ENCODE measurements around the gene NPNT. TPM values are rescaled to one million over a fixed set of nuclear protein-coding genes. Genes with fewer than 3 reads are reported as not detected.

NPNT gene
- total RNA-seq, 1 donor from 2014 or later: 110 TPM

GRCh38 chr4:105917171-105917685 is 22.0 kb downstream of the NPNT start:
- DNase-seq: no peak

- DNase-seq: no peak
Observed at GRCh38 chr4:105921301-105921700, 26.0 kb downstream of the NPNT start.

GRCh38 chr4:105923497-105924238 is 28.4 kb downstream of the NPNT start:
- peak; percentile 11 for DNase-seq

DNA sequence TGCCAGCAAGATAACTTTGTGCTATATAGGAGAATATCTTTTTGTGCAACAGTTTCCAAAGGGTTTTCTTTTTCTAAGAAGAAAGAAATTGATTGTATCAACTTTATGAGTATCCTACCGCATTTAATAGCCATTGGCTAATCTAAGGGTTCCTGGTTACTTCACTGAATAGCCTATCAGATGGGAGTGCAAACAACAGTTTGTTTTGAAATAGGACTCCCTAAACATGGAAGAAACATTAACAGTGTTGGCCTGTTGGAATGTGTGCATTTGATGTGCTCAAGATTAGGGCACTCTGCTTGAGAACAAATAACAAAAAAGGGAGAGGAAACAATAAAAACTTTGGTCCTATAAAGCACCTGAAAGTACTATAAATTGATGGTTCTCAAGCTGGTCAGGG is 29.1 kb downstream of the NPNT start:
- DNase-seq: no peak

DNA sequence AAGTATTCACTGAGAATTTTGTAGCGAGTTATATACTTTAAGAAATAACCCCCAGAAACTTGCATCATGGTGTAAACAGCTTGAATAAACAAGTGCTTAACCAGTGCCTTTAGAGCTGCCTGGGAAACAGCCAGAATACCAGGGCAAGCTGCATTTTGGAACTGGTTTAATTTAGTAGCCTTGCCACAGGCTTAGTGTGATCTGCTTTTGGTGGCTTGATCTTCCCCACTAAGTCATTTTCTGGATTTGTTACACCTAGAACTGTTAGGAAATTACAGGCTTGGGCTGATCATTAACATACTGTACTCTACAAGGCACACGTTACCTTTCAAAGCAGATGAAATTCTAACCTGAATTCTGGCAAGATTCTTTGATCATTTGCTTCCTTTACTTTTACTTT is 35.4 kb downstream of the NPNT start:
- no peak for DNase-seq

- no peak for DNase-seq
Observed at GRCh38 chr4:105933083-105933482, 37.8 kb downstream of the NPNT start.

DNA sequence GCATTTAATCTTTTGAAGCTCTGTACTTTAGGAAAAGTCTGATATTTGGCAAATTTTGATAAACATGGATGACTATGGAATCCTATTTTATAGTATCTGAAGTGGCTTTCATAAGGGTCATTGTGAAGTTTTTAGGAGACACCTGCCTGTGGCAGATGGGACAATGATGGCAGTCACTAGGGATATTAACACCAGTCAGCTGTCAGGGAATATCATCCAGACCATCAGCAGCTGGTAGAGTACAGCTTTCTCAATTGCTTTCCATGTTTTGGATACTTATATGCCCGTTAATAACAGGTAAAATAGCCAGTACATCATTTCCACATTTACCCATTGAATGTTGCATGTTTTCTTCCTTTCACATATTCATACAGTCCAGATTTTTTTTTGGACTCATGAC is 39.1 kb downstream of the NPNT start:
- peak; percentile 64 for DNase-seq

- DNase-seq: peak; percentile 47
Observed at GRCh38 chr4:105936901-105937300, 41.6 kb downstream of the NPNT start.

GRCh38 chr4:105937759-105938158 is 42.5 kb downstream of the NPNT start:
- no peak for DNase-seq

GRCh38 chr4:105943234-105943633 is 48.0 kb downstream of the NPNT start:
- no peak for DNase-seq

GRCh38 chr4:105944540-105944939 is 49.3 kb downstream of the NPNT start:
- peak; percentile 61 for DNase-seq

- DNase-seq: no peak
Observed at GRCh38 chr4:105946771-105947170, 51.5 kb downstream of the NPNT start.

DNA sequence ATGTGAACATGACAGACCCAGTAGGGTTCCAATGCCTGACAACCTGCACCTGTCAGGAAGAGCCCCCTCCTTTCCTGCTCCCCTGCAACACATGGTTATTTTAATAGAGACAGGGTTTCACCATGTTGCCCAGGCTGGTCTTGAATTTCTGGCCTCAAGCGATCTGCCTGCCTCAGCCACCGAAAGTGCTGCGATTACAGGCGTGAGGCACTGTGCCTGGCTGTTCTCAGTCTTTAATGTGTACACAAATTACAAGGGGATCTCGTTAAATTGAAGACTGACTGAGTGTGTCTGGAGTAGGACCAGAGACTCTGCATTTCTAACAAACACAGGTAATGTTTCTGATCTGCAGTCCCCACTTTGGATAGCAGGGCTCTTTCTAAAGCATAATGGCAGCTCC is 55.4 kb downstream of the NPNT start:
- no peak for DNase-seq

DNA sequence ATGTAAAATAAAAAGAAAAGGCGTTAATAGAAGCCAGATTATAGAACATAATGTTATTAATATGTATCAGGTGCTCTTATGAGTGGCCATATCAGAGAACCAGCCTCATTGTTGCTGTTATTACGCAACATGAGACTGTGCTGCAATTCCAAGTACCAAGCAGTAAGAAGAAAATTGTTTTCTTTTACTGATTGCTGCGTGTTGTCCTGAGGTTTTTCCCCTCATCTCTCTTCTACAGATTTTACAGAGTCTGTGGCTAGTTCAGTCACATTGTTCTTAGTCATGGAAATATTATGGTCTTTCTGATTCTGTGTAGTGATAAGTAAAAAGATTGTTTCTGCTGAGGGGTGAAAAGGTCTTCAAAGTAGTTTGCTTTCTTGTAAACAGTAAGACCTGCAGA is 55.9 kb downstream of the NPNT start:
- DNase-seq: no peak

GRCh38 chr4:105952591-105952990 is 57.3 kb downstream of the NPNT start:
- peak; percentile 69 for DNase-seq

DNA sequence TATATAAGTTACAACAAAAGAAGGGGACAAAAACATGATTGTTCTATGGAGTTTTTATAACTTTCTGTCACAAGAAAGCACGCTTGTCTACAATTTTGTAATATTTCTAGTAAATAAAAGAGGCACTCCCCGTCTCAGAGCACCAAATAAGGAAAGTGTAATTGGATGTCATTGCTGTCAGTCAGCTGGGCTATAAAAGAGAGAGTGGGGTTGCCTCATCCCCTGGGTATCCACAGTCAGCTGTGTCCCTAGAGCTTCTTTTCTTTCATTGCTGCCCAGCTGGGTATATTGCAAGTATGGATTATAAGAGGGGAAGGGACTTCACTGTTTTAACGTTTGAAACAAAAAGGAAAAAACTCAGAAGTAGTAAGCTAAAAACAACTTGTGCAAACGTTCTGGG is 61.3 kb downstream of the NPNT start:
- DNase-seq: peak; percentile 54

DNA sequence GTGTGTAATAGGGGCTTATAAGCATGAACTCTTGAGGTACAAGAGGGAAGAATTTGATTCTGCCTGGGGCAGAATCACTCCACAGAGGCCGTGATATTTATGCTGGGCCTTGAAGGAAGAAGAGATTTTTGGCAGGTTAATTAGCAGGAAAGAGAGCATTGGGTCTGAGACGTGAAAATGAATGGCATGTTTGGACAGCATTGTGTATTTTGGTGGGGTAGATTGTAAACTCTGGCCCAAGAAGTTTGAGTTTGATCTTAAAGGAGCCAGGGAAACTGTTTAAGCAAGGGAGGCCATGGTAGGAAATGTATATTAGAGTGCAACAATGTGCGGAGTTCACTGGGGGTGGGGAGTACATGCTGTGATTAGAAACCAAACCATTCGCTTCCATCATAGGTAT is 62.4 kb downstream of the NPNT start:
- no peak for DNase-seq

DNA sequence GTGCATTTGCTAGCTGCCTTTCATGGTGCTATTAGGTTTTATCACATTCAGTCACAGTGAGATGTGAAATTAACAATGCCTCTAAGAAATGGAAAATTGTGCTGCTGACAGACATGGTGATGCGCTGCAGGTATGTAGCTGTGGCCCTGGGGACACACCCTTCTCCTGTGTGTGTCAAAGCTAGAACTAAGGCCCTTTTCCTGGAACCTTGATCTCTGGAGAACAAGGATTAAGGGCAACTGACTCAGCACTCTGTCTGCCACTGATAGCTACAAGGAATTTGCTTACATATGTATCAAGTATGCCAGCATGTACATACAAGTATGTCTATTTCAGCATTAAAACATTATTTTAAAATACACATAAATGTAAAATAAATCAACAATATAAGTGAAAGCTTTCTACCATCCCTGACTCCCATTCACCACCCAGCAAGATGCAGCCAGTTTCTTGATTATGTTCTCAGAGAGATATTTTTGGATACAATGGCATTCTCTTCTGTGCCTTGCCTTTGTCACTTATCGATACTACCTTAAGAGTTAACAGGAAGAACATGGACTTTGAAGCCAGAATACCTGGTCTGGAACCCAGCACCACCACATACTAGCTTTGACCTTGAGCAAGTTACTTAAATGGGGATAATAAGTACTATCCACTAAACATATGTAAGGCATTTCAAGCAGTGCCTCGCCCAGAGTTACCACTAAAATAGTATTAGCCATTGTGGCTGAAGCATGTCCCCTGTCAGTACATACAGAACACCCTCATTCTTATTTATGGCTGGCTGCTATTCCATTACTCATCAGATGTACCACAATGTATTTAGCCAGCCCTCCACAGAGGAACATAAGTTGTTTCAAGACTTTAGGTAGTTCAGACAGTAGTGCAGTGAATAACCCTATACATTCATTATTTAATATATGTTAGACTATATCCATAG is 68.5 kb downstream of the NPNT start:
- DNase-seq: peak; percentile 29

- no peak for DNase-seq
Observed at GRCh38 chr4:105965183-105965800, 70.0 kb downstream of the NPNT start.

GRCh38 chr4:105966051-105966450 is 70.8 kb downstream of the NPNT start:
- peak; percentile 40 for DNase-seq

- no peak for DNase-seq
Observed at GRCh38 chr4:105967058-105967658, 71.9 kb downstream of the NPNT start.

DNA sequence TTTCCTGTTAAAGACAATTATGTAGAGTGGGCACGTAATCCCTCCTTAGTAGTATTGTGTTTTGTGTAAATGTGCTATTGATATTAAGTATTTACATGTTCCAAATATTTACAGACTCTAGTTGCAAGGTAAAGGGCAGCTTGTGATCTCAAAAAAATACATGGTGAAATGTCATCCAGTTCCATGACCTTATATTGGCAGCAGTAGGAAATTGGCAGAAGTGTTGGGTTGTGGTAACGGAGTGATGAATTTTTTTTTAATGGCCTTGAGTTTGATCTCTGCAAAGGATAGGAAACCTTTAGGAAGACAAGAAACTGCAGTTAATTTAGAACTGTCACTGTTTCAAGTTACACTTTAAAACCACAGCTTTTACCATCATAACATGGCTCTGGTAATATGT is 74.3 kb downstream of the NPNT start:
- DNase-seq: no peak

Measured in tongue (tissue), 2 donors.